Dermis microvascular lymphatic vessel endothelial cell (primary cell): ENCODE data around the gene ITPKB. TPM values are rescaled to one million over a fixed set of nuclear protein-coding genes. Genes with fewer than 3 reads are reported as not detected.
"Not testable (repeated sequence)": the region's sequence is repeated elsewhere in the genome, so short reads cannot be mapped to it uniquely, and the experiment has no call there.

Experiments used
- DNase-seq, 2 donors: peaks; one replicate each; pipeline versions ENCODE4 v3.0.0 to v3.0.0-alpha.2; 2010; ENCODE audit warnings: low read depth in 2 of 2
- total RNA-seq: library from RNA; depleted of rRNA; stranded (reverse); fragments of >200 nt; gene quantifications from 2 replicates; pipeline ENCODE4 v1.2.1, GENCODE V29; 2014

ITPKB gene
- total RNA-seq, 1 donor from 2014 or later = 23.6 TPM

DNA sequence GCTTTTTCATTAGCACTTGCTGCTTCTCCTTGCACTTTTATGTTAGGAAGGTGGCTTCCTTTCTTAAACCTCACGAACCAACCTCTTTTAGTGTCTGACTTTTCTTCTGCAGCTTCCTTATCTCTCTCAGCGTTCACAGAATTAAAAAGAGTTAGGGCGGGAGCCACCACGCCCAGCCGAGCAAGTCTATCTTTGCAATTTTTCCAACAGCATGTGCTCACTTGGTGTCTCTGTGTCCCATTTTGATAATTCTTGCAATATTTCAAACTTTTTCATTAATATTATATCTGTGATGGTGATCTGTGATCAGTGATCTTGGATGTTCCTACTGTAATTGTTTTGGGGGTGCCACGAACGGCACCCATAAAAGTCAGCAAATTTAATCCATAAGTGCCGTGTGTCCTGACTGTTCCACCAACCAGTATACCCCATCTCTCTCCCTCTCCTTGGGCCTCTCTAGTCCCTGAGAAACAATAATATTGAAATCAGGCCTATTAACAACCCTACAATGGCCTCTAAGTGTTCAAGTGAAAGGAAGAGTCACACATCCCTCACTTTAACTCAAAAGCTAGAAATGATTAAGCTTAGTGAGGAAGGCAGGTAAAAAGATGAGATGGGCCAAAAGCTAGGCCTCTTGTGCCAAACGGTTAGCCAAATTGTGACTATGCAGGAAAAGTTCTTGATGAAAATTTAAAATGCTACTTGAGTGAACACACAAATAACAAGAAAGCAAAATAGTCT is 15.9 kb upstream of the ITPKB start:
- DNase-seq = no peak

DNA sequence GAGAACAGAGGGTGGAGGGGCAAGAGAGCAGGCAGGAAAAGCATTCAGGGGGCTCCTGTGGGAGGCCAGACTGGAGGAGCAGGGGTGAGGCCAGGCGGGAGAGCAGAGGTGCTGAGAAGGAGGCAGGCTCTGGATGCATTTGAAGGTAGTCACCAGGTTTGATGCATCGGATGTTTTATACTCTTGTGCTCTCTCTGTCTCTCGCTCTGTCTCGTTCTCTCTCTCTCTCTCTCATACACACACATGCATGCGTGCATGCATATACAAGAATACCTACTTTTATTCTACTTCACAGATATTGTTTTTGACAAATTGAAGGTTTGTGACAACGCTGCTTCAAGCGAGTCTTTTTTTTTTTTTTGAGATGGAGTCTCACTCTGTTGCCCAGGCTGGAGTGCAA is 15.0 kb upstream of the ITPKB start:
- DNase-seq = no peak

GRCh38 chr1:226751703-226752102 is 12.6 kb upstream of the ITPKB start:
- DNase-seq = no peak

DNA sequence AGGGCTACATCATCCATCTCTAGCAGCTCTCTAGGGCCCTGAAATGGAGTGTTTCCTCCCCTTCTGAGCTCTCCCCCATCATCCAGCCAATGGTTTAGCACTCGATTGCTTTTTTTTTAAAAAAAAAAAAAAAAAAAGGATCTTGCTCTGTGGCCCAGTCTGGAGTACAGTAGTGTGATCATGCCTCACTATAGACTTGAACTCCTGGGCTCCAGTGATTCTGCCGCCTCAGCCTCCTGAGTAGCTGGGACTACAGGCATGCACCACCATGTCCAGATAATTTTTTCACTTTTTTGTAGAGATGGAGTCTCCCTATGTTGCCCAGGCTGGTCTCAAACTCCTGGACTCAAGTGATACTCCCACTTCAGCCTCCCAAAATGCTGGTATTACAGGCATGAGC is 12.1 kb upstream of the ITPKB start:
- no peak for DNase-seq

GRCh38 chr1:226749467-226749866 is 10.4 kb upstream of the ITPKB start:
- DNase-seq = no peak

DNA sequence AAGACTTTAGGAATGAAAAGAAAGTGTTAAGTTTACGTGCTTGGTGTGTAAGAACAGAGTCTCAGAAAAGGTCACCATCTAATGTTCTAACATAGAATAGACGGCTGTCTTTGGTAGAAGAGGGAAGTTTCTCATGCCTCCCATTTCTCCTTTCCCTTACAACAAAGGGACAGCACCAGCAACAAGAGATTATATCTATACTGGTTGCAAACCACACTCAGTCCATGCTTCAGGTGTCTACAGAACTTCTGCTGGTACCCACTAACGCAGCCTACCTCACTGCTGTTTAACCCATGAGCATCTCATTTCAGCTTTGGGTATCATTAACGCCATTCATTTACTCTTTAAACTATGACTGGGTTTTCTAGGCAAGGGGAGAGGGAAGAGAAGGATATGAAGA is 9.2 kb upstream of the ITPKB start:
- no peak for DNase-seq

DNA sequence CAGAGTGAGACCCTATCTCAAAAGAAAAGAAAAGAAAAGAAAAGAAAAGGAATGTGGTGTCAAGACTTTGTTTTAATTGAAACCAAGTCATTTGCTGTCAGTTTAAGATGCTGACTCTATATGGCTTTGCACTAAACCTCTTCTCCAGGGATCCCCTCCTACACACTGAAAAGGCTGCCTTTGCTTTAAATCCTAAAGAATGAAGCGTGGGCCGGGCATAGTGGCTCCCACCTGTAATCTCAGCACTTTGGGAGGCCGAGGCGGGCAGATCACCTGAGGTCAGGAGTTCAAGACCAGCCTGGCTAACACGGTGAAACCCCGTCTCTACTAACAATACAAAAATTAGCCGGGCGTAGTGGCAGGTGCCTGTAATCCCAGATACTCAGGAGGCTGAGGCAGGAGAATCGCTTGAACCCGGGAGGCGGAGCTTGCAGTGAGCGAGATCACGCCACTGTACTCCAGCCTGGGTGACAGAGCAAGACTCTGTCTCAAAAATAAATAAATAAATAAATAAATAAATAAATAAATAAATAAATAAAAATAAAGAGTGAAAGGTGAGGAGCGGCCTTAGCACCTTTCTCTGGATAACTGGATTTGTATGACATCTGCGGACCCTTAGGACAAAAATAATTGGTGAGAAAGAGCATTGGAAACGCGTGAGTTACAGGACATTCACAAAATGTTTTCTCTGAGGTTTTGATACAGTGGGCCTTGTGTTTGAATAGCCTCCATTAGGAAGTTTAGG is 8.6 kb upstream of the ITPKB start:
- not testable (repeated sequence) for DNase-seq

GRCh38 chr1:226743259-226743658 is 4.2 kb upstream of the ITPKB start:
- DNase-seq = no peak

- no peak for DNase-seq
Measured at GRCh38 chr1:226741009-226741408, 1.9 kb upstream of the ITPKB start.

GRCh38 chr1:226739696-226740065 is 599 bp upstream of the ITPKB start:
- no peak for DNase-seq

GRCh38 chr1:226738421-226738994 is 574 bp downstream of the ITPKB start:
- peak in 1 of 2 donors; percentile 55 for DNase-seq

GRCh38 chr1:226737819-226738420 is 1.2 kb downstream of the ITPKB start:
- DNase-seq = peak in 1 of 2 donors; percentile 49

DNA sequence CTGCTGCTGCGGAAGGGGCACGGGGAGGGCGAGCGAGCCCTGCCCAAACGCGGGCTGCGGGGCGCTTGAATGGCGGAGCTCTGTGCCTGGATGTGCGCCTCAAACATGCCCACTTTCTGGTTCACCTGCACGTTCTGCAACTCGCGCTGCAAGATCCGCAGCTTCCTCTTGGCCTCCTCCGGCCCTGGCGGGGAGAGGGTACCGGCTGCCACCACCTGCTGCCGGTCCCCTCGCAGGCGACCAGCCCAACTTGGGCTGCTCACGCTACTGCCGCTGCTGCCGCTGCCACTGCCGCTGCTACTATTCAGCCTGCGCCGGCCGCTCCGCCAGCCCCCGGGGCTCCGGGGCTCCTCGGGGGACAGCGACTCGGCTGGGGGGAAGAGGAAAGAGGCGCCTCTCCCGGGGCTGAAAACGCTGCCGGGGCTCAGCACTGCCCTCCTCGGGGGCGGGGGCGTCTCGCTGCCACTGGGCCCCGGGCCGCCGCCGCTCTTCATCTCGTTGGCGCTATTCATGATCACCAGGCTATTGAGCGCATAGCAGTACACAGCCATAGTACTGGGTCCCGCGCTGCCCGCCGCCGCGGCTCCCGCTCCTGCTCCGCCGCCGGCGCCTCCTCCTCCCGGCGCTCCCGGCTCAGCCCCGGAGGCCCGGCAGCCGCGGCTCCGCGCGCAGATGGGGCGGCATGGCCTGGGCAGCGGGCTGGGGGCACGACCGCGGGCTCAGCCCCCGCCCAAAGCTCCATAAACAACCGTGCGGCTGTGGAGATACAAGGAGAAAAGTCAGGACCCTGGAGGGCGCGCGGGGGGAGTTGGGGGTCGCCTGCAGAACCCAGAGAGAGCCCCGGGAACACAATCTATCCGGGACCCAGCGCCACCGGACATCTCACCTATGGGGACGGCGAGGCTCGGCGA is 1.9 kb downstream of the ITPKB start:
- peak in 1 of 2 donors; percentile 66 for DNase-seq

DNA sequence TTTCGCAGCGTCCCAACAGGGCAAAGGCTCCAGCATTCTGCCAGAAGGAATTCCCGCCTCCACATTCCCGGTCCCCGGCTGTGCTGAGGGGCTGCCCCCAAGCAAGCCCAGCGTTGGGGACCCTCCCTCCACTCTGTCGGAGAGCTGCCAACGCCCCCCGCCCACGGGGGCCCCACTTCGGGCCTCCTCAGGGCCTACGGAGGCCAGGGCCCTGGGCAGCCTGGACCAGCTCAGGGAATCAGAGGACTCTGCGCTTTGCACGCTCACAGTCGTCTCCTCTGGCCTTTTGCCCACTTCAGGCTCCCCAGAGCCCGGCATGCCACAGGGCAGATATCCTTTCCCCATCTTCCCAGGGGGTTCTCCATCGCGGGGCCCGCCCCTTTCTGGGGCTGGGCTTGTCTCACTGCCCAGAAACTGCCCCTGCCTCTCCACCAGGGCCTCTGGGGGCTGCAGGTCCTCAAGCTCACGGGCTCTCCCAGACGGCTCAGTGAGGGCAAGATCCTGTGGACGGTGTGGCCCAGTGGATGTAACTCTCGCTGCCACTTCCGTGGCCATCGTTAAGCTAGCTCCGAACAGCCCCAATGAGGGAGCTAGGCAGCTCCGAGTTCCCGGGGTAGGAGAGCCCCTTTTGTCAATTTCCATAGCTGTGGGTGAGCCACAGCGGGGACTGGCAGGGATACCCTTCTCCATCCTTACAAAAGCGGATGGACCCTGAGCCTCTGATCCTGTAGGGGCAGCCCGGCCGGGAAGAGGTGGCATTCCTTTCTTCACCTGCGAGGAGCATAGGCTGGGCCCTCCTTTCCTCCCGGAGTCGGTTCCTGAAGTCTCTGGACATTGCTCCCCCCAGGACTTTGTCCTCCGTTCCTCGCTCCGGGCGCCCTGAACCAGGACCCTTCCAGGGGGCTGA is 2.8 kb downstream of the ITPKB start:
- DNase-seq = no peak

GRCh38 chr1:226735576-226735975 is 3.5 kb downstream of the ITPKB start:
- no peak for DNase-seq

DNA sequence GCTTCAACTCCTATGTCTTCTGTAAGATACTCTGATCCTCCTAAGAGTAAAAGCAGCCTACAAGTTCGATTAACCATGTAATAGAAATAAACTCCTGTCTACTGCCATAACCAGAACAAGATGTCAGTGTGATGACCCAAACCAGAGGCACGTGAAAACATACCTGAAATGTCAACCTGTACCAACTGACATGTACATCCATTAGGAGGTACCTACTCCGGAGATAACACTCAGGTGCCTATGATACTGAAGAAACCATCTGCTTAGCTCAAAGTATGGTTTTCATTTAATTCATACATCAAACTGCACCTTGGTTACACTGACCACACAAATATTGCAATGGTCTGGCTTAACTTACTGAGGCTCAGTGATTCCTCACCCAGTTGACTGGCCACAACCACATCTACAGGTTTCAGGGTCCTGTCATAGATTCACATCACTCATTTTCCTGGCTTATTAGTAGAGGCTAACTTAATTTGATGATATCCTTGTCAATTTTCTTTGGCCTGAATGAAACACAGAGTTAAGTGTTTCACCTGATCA is 4.4 kb downstream of the ITPKB start:
- DNase-seq = no peak

DNA sequence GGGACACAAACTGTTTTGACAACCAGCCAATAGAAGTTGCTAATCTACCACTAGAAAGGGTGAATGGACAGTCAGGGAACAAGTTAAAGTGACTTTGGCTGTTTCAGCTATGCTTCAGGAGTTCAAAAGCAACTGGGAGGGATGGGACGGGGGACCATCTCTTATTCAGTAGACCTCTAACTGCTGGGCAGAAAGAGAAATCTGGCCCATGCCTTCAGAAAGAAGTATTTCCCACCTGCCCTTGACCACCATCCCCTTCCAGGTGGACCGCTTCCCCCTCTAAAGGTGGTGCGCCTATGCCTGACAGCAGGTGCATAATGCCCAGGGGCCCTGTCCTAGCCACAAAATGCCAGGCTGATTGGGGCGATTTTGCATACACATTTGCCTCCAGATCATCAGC is 5.2 kb downstream of the ITPKB start:
- DNase-seq = no peak

DNA sequence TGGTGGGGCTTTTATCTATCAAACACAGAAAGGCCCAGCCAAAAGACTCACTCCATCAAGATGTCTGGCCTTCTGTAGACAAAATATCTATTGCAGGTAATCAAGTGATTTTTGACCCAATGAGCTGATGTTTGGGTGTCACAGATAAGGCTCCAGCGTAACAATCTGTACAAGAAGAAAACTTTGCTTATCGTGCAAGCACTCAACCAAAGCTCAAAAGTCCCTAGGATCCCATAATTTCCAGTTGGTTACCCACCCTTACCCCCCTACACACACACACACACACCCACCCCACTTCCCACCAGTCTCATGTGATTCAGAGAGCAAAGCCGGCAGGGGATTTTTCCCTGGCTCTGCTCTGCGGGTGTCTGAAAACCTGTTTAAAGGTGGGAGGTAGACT is 5.8 kb downstream of the ITPKB start:
- DNase-seq = no peak

GRCh38 chr1:226732856-226733291 is 6.2 kb downstream of the ITPKB start:
- no peak for DNase-seq
